Neural progenitor cell (in vitro differentiated cells): ENCODE measurements around the gene CCDC51. TPM values are rescaled to one million over a fixed set of nuclear protein-coding genes. Genes with fewer than 3 reads are reported as not detected.
A peak's percentile ranks its signal among the peaks of the same experiment; 100 is the strongest.

ENCODE experiments used
- DNase-seq: peaks from one replicate; pipeline ENCODE4 v3.0.0-alpha.2; 2016; ENCODE audit warnings: low spot score
- H2AFZ ChIP-seq: fragments of 200-600 bp; sonication (generic); replicated peaks from 2 replicates; pipeline ENCODE4 v1.6.1; 2016; ENCODE audit warnings: antibody characterized with exemption
- H3F3A ChIP-seq: fragments of 200-600 bp; sonication (generic); 2 replicates; pipeline ENCODE4 v1.6.1; 2016; ENCODE audit warnings: antibody characterized with exemption, low read depth
- H3K27ac ChIP-seq: fragments of 200-600 bp; sonication (generic); 2 replicates; pipeline ENCODE4 v1.5.1; 2016; ENCODE audit warnings: mild to moderate bottlenecking
- H3K27me3 ChIP-seq: fragments of 200-600 bp; sonication (generic); 2 replicates; pipeline ENCODE4 v1.6.1; 2016; ENCODE audit warnings: mild to moderate bottlenecking, moderate library complexity
- H3K36me3 ChIP-seq: fragments of 200-600 bp; sonication (generic); 2 replicates; pipeline ENCODE4 v1.5.1; 2016
- H3K4me1 ChIP-seq: fragments of 200-600 bp; sonication (generic); 2 replicates; pipeline ENCODE4 v1.6.1; 2016; ENCODE audit warnings: mixed run types
- H3K4me2 ChIP-seq: fragments of 200-600 bp; sonication (generic); 2 replicates; pipeline ENCODE4 v1.6.1; 2016
- H3K4me3 ChIP-seq: fragments of 200-600 bp; sonication (generic); 2 replicates; pipeline ENCODE4 v1.5.1; 2016
- H3K79me2 ChIP-seq: fragments of 200-600 bp; sonication (generic); 2 replicates; pipeline ENCODE4 v1.6.1; 2016; ENCODE audit warnings: low read depth
- H3K9ac ChIP-seq: fragments of 200-600 bp; sonication (generic); 2 replicates; pipeline ENCODE4 v1.6.1; 2016
- H3K9me3 ChIP-seq: fragments of 200-600 bp; sonication (generic); 2 replicates; pipeline ENCODE4 v1.5.1; 2016; ENCODE audit warnings: low read depth
- H4K20me1 ChIP-seq: fragments of 200-600 bp; sonication (generic); 2 replicates; pipeline ENCODE4 v1.6.1; 2016; ENCODE audit warnings: low read depth
- H3K27ac Mint-ChIP-seq: 3 replicates; pipeline ENCODE4 v1.8.0; 2021; ENCODE audit warnings: mixed read lengths
- H3K27me3 Mint-ChIP-seq: 2 replicates; pipeline ENCODE4 v1.8.0; 2022; ENCODE audit warnings: low read depth, mild to moderate bottlenecking, inconsistent platforms, moderate library complexity, mixed read lengths; ENCODE audit not compliant: insufficient read depth
- H3K36me3 Mint-ChIP-seq: 3 replicates; pipeline ENCODE4 v1.8.0; 2021; ENCODE audit warnings: mixed read lengths
- H3K4me1 Mint-ChIP-seq: 3 replicates; pipeline ENCODE4 v1.8.0; 2021; ENCODE audit warnings: mixed read lengths
- H3K4me3 Mint-ChIP-seq: 3 replicates; pipeline ENCODE4 v1.8.0; 2021; ENCODE audit warnings: mild to moderate bottlenecking, moderate library complexity, mixed read lengths
- H3K9me3 Mint-ChIP-seq: 3 replicates; pipeline ENCODE4 v1.8.0; 2020; ENCODE audit warnings: mixed read lengths
- CTCF ChIP-seq: fragments of 200-600 bp; sonication (generic); IDR thresholded peaks from 2 replicates; pipeline ENCODE4 v1.5.1; 2017; ENCODE audit warnings: antibody characterized with exemption, mild to moderate bottlenecking
- EZH2 ChIP-seq: fragments of 200-600 bp; sonication (generic); IDR thresholded peaks from 2 replicates; pipeline ENCODE4 v1.6.1; 2017; ENCODE audit warnings: antibody characterized with exemption, mild to moderate bottlenecking, moderate library complexity
- EZH2phosphoT487 ChIP-seq: fragments of 200-600 bp; sonication (generic); IDR thresholded peaks from 2 replicates; pipeline ENCODE4 v1.6.1; 2017; ENCODE audit warnings: antibody characterized with exemption
- total RNA-seq: library from RNA; depleted of rRNA; stranded (reverse); fragments of >200 nt; gene quantifications from 2 replicates; pipeline ENCODE4 v1.2.3, GENCODE V29; 2015; ENCODE audit warnings: low replicate concordance

The CCDC51 gene
- total RNA-seq, 1 donor from 2014 or later: 13.9 TPM

DNA sequence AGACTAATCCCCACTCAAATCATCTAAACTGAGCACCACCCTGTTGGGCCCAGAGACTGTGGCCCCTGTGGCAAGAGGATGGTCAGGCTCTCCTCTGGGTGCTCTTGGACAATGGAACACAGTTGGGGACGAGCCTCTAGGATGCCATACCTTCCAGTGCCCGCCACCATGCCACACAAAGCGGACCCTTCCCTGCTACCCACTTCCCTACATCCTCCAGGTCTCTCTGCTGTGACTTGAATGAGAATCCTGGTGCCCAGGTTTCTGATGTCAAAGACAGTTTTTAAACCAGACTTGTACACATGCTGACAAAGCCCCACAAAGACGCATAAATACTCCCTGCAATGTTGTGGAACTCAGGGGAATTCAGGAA is 4.7 kb downstream of the CCDC51 start:
- H3K9me3 ChIP-seq: no peaks in the 10 kb centered on the region
- no peaks in the 10 kb centered on the region for H3K27me3 ChIP-seq
- H3K4me3 ChIP-seq: no peak overlapping the region
- H3F3A ChIP-seq: peaks cover 63% of the 10 kb centered on the region
- H3K36me3 Mint-ChIP-seq: peaks cover 4% of the 10 kb centered on the region
- TF ChIP-seq EZH2 (no peak), EZH2phosphoT487 (no peak), CTCF (no peak)
- no peaks in the 10 kb centered on the region for H3K9me3 Mint-ChIP-seq
- no peak for DNase-seq
- H3K4me2 ChIP-seq: no peak overlapping the region
- H2AFZ ChIP-seq: no peak overlapping the region
- H3K9ac ChIP-seq: no peak overlapping the region
- H3K36me3 ChIP-seq: no peaks in the 10 kb centered on the region
- H3K27ac ChIP-seq: no peak overlapping the region
- H3K27me3 Mint-ChIP-seq: no peaks in the 10 kb centered on the region
- H4K20me1 ChIP-seq: no peaks in the 10 kb centered on the region
- no peak overlapping the region for H3K4me3 Mint-ChIP-seq
- H3K79me2 ChIP-seq: peaks cover 39% of the 10 kb centered on the region
- H3K27ac Mint-ChIP-seq: peak overlapping the region; percentile 15
- peaks cover 19% of the 10 kb centered on the region for H3K4me1 ChIP-seq
- H3K4me1 Mint-ChIP-seq: peaks cover 33% of the 10 kb centered on the region

DNA sequence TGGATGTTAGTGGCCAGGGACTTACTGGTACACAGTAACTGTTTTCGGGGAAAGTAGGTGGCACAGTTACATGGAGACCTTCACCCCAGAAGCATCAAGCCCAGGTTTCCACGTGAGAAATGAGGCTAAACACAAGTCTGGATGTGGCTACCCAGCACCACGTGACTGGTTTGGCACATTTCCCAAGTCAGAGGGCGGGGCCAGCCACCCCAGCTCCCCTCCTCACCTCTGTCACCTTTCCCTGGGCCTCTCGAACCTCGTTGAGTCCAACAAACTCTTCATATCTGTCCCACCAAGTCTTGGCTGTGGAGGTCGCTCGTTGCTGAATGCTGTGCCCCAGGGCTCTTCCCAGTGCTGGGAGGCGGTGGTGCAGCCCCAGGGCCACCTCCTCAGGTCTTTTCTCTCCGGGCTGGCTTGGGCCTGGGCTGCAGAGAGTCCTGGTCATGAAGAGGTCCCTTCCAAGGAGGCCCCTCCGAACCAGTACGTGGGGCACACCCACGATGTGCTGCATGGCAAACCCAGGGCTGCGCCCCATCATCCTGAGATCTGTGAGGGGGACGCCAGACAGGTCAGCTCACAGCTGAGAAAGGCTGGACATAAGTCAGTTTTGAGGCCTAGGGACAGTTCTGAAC is 5.2 kb downstream of the CCDC51 start:
- Histone ChIP-seq H3F3A (peaks cover 66% of the 10 kb centered on the region), H3K27me3 (no peaks in the 10 kb centered on the region), H3K4me3 (no peak overlapping the region), H3K27ac (no peak overlapping the region), H3K79me2 (peaks cover 40% of the 10 kb centered on the region), H2AFZ (no peak overlapping the region), H3K36me3 (no peaks in the 10 kb centered on the region), H3K4me1 (peaks cover 20% of the 10 kb centered on the region), H3K4me2 (no peak overlapping the region), H4K20me1 (no peaks in the 10 kb centered on the region), H3K9ac (no peak overlapping the region), H3K9me3 (no peaks in the 10 kb centered on the region)
- H3K36me3 Mint-ChIP-seq: peaks cover 4% of the 10 kb centered on the region
- no peaks in the 10 kb centered on the region for H3K27me3 Mint-ChIP-seq
- no peaks in the 10 kb centered on the region for H3K9me3 Mint-ChIP-seq
- TF ChIP-seq EZH2phosphoT487 (no peak), CTCF (no peak), EZH2 (no peak)
- H3K27ac Mint-ChIP-seq: peak overlapping the region; percentile 67
- DNase-seq: no peak
- peak overlapping the region; percentile 30 for H3K4me3 Mint-ChIP-seq
- H3K4me1 Mint-ChIP-seq: peaks cover 30% of the 10 kb centered on the region

DNA sequence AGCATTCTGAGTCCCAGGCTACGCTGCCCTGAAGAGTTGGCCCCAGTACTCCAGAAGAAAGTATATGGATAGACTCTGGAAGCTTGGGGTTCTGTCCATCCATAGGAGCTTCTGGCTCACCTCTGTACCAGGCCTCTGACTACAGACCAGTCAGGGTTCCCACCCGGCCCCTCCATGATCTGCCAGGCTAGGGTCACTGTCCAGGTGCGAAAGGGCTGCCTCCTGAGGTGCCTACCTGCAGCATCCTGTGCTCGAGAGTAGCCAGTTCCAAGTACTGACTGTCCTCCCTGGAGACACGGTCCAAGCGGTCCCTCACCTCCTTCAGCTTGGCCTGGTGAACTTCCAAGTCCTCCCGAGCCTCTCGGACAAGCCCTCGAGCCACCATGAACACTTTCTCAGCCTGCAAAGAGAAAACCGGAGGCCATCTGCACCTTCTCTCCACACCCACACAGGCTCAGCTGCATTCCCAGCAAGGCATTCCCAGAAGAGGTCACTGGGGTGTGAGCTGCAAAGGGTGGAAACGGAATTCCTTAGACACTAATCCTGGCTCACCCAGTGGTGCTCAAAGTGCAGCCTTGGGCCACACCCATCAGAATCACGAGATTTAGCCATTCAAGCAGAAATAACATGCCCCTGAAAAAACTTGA is 6.3 kb downstream of the CCDC51 start:
- Histone ChIP-seq H3K4me2 (peak overlapping the region; percentile 45), H3K4me3 (no peak overlapping the region), H3K27ac (peak overlapping the region; percentile 71), H3K9me3 (no peaks in the 10 kb centered on the region), H4K20me1 (no peaks in the 10 kb centered on the region), H3F3A (peaks cover 59% of the 10 kb centered on the region), H3K27me3 (no peaks in the 10 kb centered on the region), H2AFZ (no peak overlapping the region), H3K9ac (no peak overlapping the region), H3K36me3 (no peaks in the 10 kb centered on the region), H3K4me1 (peaks cover 17% of the 10 kb centered on the region), H3K79me2 (peaks cover 41% of the 10 kb centered on the region)
- no peaks in the 10 kb centered on the region for H3K27me3 Mint-ChIP-seq
- H3K9me3 Mint-ChIP-seq: no peaks in the 10 kb centered on the region
- H3K4me1 Mint-ChIP-seq: peaks cover 23% of the 10 kb centered on the region
- peaks cover 4% of the 10 kb centered on the region for H3K36me3 Mint-ChIP-seq
- TF ChIP-seq EZH2phosphoT487 (no peak), CTCF (no peak), EZH2 (no peak)
- DNase-seq: peak; percentile 69
- peak overlapping the region; percentile 67 for H3K27ac Mint-ChIP-seq
- H3K4me3 Mint-ChIP-seq: peak overlapping the region; percentile 20
